Fibroblast of villous mesenchyme (primary cell): ENCODE measurements around the gene ATP8A2. TPM values are rescaled to one million over a fixed set of nuclear protein-coding genes. Genes with fewer than 3 reads are reported as not detected.

Experiments
- DNase-seq: peaks from one replicate; pipeline ENCODE4 v3.0.0-alpha.2; 2010; ENCODE audit warnings: low read depth
- H3K4me3 ChIP-seq: 2 replicates; pipeline ENCODE4 v1.5.1; 2011; ENCODE audit warnings: low read depth, mild to moderate bottlenecking, low read length
- total RNA-seq: library from RNA; depleted of rRNA; stranded (reverse); fragments of >200 nt; gene quantifications from 2 replicates; pipeline ENCODE4 v1.2.3, GENCODE V29; 2012
- TF ChIP-seq, protein P1 (sequence below): IDR thresholded peaks from 2 replicates; pipeline ENCODE4 v1.5.1; 2012; ENCODE audit warnings: low read depth, mild to moderate bottlenecking, low read length; ENCODE audit not compliant: insufficient read depth

The ATP8A2 gene
- total RNA-seq, 1 donor, result under 0.01 TPM

DNA sequence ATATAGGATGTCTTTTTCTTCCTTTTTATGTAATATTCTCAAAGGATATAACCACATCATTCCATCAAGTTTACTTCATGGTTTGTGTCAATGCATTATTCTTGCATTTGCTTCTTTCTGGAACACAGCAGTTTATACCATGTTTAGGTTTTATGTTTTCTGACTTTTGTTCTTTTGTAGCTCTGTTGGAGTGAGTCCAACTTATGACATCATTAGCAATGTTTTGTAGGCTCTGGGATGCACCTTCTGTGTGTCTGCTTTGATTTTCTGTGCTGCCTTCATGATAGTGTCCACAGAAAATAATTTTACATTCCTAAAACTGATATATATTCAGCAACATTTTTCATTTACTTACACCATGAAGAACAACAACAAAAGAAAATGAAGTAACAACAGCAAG is 611.1 kb downstream of the ATP8A2 start:
- TF ChIP-seq, protein P1, sequence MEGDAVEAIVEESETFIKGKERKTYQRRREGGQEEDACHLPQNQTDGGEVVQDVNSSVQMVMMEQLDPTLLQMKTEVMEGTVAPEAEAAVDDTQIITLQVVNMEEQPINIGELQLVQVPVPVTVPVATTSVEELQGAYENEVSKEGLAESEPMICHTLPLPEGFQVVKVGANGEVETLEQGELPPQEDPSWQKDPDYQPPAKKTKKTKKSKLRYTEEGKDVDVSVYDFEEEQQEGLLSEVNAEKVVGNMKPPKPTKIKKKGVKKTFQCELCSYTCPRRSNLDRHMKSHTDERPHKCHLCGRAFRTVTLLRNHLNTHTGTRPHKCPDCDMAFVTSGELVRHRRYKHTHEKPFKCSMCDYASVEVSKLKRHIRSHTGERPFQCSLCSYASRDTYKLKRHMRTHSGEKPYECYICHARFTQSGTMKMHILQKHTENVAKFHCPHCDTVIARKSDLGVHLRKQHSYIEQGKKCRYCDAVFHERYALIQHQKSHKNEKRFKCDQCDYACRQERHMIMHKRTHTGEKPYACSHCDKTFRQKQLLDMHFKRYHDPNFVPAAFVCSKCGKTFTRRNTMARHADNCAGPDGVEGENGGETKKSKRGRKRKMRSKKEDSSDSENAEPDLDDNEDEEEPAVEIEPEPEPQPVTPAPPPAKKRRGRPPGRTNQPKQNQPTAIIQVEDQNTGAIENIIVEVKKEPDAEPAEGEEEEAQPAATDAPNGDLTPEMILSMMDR, result no peak
- no peak for DNase-seq
- no peak overlapping the region for H3K4me3 ChIP-seq

DNA sequence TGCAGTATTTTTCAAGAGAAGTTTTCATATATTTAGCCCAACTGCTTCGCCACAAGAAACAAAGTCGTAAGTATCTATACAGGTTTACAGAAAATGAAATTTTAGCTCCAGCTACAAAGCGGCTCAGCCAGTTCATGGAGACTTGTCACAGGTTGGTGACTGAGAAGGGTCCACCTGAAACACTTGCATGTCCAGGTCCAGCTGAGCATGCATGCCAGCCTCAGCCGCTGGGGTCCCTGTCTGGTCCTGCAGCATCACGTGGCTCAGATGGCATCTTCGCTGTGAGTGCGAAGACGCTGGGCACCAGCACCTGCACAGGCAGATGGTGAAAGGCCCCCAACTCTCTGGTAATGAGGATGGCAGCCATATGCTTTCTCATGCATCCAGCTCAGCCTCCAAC is 616.2 kb downstream of the ATP8A2 start:
- no peak for DNase-seq
- TF ChIP-seq, protein P1, result no peak
- H3K4me3 ChIP-seq, result no peak overlapping the region

DNA sequence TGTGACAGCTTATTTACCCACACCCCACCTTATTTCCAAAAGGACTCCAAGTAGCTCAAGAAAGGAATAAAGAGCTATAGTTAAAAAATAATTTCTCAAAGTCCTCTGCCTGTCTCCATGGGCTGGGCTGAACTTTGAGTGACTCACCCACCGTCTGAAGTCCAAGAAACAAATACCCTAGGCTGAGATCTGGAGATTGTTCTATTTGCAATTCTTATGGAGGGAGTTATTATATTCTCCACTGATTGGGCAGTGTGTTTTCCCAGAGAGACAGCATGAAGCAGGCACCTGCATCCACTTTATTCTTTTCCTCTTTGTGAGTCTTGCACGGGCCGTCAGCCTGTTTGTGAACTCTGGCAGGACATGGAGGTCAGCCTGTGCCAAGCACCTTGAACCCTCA is 616.9 kb downstream of the ATP8A2 start:
- TF ChIP-seq, protein P1, result no peak
- H3K4me3 ChIP-seq, result no peak overlapping the region
- no peak for DNase-seq

DNA sequence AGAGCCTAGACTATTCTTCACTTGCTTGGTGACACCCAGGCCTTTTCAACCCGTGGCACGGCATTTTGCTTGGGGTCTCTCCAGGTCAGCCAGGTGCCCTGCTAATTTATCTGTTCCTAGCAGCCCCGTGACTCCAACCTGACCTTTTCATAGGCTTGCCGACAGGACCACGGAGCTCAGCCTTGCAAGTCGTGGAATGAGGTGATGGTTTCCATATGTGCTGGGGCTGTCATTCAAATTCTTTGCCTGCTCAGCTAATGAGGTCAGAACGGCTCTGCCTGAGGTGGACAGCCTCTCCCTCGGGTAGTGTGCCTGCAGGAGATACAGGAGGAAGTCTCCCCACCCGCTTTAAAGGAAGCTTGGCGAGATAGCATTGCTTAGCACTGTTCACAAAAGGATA is 619.0 kb downstream of the ATP8A2 start:
- DNase-seq, result no peak
- TF ChIP-seq, protein P1, result no peak
- no peak overlapping the region for H3K4me3 ChIP-seq

- no peak overlapping the region for H3K4me3 ChIP-seq
- DNase-seq, result no peak
- TF ChIP-seq, protein P1, result no peak
Measured at GRCh38 chr13:25992076-25992475, 620.3 kb downstream of the ATP8A2 start.

- H3K4me3 ChIP-seq, result no peak overlapping the region
- TF ChIP-seq, protein P1, result no peak
- DNase-seq, result no peak
Measured at GRCh38 chr13:26007261-26008125, 635.7 kb downstream of the ATP8A2 start.
